Panc1 (cell line): ENCODE results near the gene TSPAN31.

Source experiments
- POLR2AphosphoS5 ChIP-seq: IDR thresholded peaks from 2 replicates; pipeline ENCODE4 v1.6.1; 2012; ENCODE audit warnings: mild to moderate bottlenecking, low read depth, low read length, moderate library complexity
- REST ChIP-seq, 2 experiments: IDR thresholded peaks; 2 replicates each; pipeline ENCODE4 v1.6.1; 2011 to 2012; ENCODE audit warnings: low read depth in 2 of 2, control low read depth in 1 of 2, low read length in 1 of 2, mild to moderate bottlenecking in 1 of 2, moderate library complexity in 1 of 2; ENCODE audit not compliant: insufficient read depth in 1 of 2
- SIN3A ChIP-seq: IDR thresholded peaks from 2 replicates; pipeline ENCODE4 v1.6.1; 2012; ENCODE audit warnings: low read depth, mild to moderate bottlenecking, low read length, moderate library complexity, borderline replicate concordance; ENCODE audit not compliant: insufficient read depth
- TCF7L2 ChIP-seq: IDR thresholded peaks from 2 replicates; pipeline ENCODE4 v1.6.1; 2011; ENCODE audit warnings: mild to moderate bottlenecking, low read depth, low read length, inconsistent platforms
- TF ChIP-seq, protein P1 (sequence below): fragments of 450-650 bp; IDR thresholded peaks from 2 replicates; pipeline ENCODE4 v1.5.1; 2017; ENCODE audit warnings: mild to moderate bottlenecking

GRCh38 chr12:57783466-57783801, 38.6 kb downstream of the TSPAN31 start:
- no peak for TF ChIP-seq POLR2AphosphoS5
- TF ChIP-seq, protein P1, sequence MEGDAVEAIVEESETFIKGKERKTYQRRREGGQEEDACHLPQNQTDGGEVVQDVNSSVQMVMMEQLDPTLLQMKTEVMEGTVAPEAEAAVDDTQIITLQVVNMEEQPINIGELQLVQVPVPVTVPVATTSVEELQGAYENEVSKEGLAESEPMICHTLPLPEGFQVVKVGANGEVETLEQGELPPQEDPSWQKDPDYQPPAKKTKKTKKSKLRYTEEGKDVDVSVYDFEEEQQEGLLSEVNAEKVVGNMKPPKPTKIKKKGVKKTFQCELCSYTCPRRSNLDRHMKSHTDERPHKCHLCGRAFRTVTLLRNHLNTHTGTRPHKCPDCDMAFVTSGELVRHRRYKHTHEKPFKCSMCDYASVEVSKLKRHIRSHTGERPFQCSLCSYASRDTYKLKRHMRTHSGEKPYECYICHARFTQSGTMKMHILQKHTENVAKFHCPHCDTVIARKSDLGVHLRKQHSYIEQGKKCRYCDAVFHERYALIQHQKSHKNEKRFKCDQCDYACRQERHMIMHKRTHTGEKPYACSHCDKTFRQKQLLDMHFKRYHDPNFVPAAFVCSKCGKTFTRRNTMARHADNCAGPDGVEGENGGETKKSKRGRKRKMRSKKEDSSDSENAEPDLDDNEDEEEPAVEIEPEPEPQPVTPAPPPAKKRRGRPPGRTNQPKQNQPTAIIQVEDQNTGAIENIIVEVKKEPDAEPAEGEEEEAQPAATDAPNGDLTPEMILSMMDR, result no peak
- no peak for TF ChIP-seq REST (IDR thresholded peaks at IDR 0.05; ENCODE audit: insufficient read depth in 1 of 2, low read depth in 2 of 2, low read length in 1 of 2)
- no peak for TF ChIP-seq SIN3A
- no peak for TF ChIP-seq TCF7L2
